T-helper 2 cell (primary cell): ENCODE data around the gene PDHA1.

ENCODE experiments used
- DNase-seq, 5 experiments: peaks; one replicate each; pipeline versions ENCODE4 v3.0.0 to v3.0.0-alpha.2; 2012 to 2022

PDHA1 gene

GRCh38 chrX:19377799-19378198 lies 34.1 kb downstream of the PDHA1 start:
- DNase-seq = no peak

- DNase-seq = no peak
These were observed 37.6 kb downstream of the PDHA1 start for GRCh38 chrX:19381326-19381725.

GRCh38 chrX:19382555-19383145 lies 38.9 kb downstream of the PDHA1 start:
- peak in 4 of 5 experiments; percentile 11 to 51 (median 24) for DNase-seq

GRCh38 chrX:19386679-19387078 lies 43.0 kb downstream of the PDHA1 start:
- no peak for DNase-seq

- DNase-seq = no peak
These were observed 44.4 kb downstream of the PDHA1 start for GRCh38 chrX:19388064-19388679.

- DNase-seq = no peak
These were observed 45.0 kb downstream of the PDHA1 start for GRCh38 chrX:19388741-19389140.

GRCh38 chrX:19389227-19389845 lies 45.6 kb downstream of the PDHA1 start:
- no peak for DNase-seq

GRCh38 chrX:19392078-19392477 lies 48.4 kb downstream of the PDHA1 start:
- no peak for DNase-seq

GRCh38 chrX:19392703-19393102 lies 49.0 kb downstream of the PDHA1 start:
- DNase-seq = no peak

GRCh38 chrX:19403696-19404095 lies 60.0 kb downstream of the PDHA1 start:
- DNase-seq = no peak

- no peak for DNase-seq
These were observed 66.5 kb downstream of the PDHA1 start for GRCh38 chrX:19410259-19410658.
